HS-5 (cell line): ENCODE results near the gene GFOD1.
"Not testable (repeated sequence)": the region's sequence is repeated elsewhere in the genome, so short reads cannot be mapped to it uniquely, and the experiment has no call there.

Source experiments
- DNase-seq: peaks from one replicate; pipeline ENCODE4 v3.0.0-alpha.2; 2012; ENCODE audit warnings: low read depth

The GFOD1 gene

GRCh38 chr6:13463941-13464340, 23.5 kb downstream of the GFOD1 start:
- no peak for DNase-seq

GRCh38 chr6:13463328-13463717, 24.1 kb downstream of the GFOD1 start:
- DNase-seq: no peak

GRCh38 chr6:13462458-13463327, 24.7 kb downstream of the GFOD1 start:
- no peak for DNase-seq

- no peak for DNase-seq
Observed at GRCh38 chr6:13461805-13462204, 25.6 kb downstream of the GFOD1 start.

GRCh38 chr6:13461307-13461706, 26.1 kb downstream of the GFOD1 start:
- no peak for DNase-seq

- DNase-seq: not testable (repeated sequence)
Observed at GRCh38 chr6:13460289-13460688, 27.1 kb downstream of the GFOD1 start.

- DNase-seq: no peak
Observed at GRCh38 chr6:13457577-13457976, 29.8 kb downstream of the GFOD1 start.

- DNase-seq: no peak
Observed at GRCh38 chr6:13455552-13455966, 31.8 kb downstream of the GFOD1 start.

GRCh38 chr6:13454286-13455221, 32.8 kb downstream of the GFOD1 start:
- no peak for DNase-seq

- DNase-seq: peak; percentile 74
Observed at GRCh38 chr6:13453771-13454251, 33.6 kb downstream of the GFOD1 start.

- DNase-seq: no peak
Observed at GRCh38 chr6:13453153-13453552, 34.2 kb downstream of the GFOD1 start.

GRCh38 chr6:13452346-13453117, 34.9 kb downstream of the GFOD1 start:
- no peak for DNase-seq

- DNase-seq: no peak
Observed at GRCh38 chr6:13451181-13451895, 36.1 kb downstream of the GFOD1 start.

- DNase-seq: no peak
Observed at GRCh38 chr6:13450628-13451027, 36.8 kb downstream of the GFOD1 start.

GRCh38 chr6:13447949-13448724, 39.3 kb downstream of the GFOD1 start:
- no peak for DNase-seq

- no peak for DNase-seq
Observed at GRCh38 chr6:13446381-13446780, 41.0 kb downstream of the GFOD1 start.

- no peak for DNase-seq
Observed at GRCh38 chr6:13445744-13446115, 41.7 kb downstream of the GFOD1 start.

- no peak for DNase-seq
Observed at GRCh38 chr6:13445005-13445743, 42.2 kb downstream of the GFOD1 start.

- DNase-seq: no peak
Observed at GRCh38 chr6:13444604-13445003, 42.8 kb downstream of the GFOD1 start.

GRCh38 chr6:13443978-13444377, 43.4 kb downstream of the GFOD1 start:
- not testable (repeated sequence) for DNase-seq
